HFFc6 (cell line): ENCODE results near the gene RBM44. TPM values are rescaled to one million over a fixed set of nuclear protein-coding genes. Genes with fewer than 3 reads are reported as not detected.

Experiments used
- DNase-seq: peaks from one replicate; pipeline ENCODE4 v3.0.0-alpha.2; 2018
- H3K27ac Mint-ChIP-seq: 2 replicates; pipeline ENCODE4 v1.8.0; 2020; ENCODE audit warnings: mild to moderate bottlenecking, mixed read lengths
- H3K27me3 Mint-ChIP-seq: 2 replicates; pipeline ENCODE4 v1.8.0; 2021; ENCODE audit warnings: mild to moderate bottlenecking, moderate library complexity, mixed read lengths; ENCODE audit not compliant: insufficient read depth
- H3K36me3 Mint-ChIP-seq: 2 replicates; pipeline ENCODE4 v1.8.0; 2021; ENCODE audit warnings: low read depth, mixed read lengths
- H3K4me1 Mint-ChIP-seq: 2 replicates; pipeline ENCODE4 v1.8.0; 2020; ENCODE audit warnings: low read depth, mixed read lengths
- H3K4me3 Mint-ChIP-seq: 2 replicates; pipeline ENCODE4 v1.8.0; 2020; ENCODE audit warnings: mild to moderate bottlenecking, moderate library complexity, mixed read lengths
- H3K9me3 Mint-ChIP-seq: 2 replicates; pipeline ENCODE4 v1.8.0; 2020; ENCODE audit warnings: mild to moderate bottlenecking, mixed read lengths
- CTCF ChIP-seq: fragments of 200-600 bp; sonication (generic); IDR thresholded peaks from 2 replicates; pipeline ENCODE4 v1.5.0; 2021; ENCODE audit warnings: antibody characterized with exemption, mild to moderate bottlenecking
- total RNA-seq, 6 experiments: library from RNA; stranded (reverse); fragmentation: NEBNext Ultra II Directional; extraction: Animal tissue kit (Norgen Biotek cat#: 25700); gene quantifications; 2 replicates in 1 of 6; 3 replicates in 5 of 6; pipeline ENCODE4 v1.2.3, GENCODE V29; 2021

Gene RBM44
- total RNA-seq, 6 experiments from 2014 or later = 0.07 to 0.10 (median 0.09) TPM; not detected in 1

DNA sequence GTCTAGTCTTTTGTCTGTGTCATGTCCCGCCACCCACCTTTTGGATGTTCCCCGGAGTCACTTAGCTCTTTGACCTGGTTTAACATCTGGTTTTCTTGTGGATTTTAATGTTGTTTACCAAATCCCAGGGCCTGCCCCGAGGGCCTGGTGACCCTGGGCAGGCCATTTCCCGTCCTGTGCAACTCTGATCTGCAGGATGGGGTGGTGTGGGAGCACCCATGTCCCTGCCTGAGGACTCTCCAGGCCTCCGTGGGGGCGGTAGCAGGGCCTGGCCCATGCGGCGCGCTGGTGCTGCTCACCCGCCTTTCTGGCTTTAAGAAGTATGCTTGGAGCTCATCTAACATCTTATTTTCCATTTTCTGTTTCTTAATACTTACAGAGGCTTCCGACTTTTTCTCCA is 71.5 kb downstream of the RBM44 start:
- TF ChIP-seq CTCF = no peak
- Mint-ChIP-seq H3K4me3 (no peak overlapping the region), H3K27ac (no peak overlapping the region), H3K36me3 (no peaks in the 10 kb centered on the region), H3K9me3 (no peaks in the 10 kb centered on the region), H3K27me3 (peaks cover 7% of the 10 kb centered on the region), H3K4me1 (peaks cover 48% of the 10 kb centered on the region)
- no peak for DNase-seq

DNA sequence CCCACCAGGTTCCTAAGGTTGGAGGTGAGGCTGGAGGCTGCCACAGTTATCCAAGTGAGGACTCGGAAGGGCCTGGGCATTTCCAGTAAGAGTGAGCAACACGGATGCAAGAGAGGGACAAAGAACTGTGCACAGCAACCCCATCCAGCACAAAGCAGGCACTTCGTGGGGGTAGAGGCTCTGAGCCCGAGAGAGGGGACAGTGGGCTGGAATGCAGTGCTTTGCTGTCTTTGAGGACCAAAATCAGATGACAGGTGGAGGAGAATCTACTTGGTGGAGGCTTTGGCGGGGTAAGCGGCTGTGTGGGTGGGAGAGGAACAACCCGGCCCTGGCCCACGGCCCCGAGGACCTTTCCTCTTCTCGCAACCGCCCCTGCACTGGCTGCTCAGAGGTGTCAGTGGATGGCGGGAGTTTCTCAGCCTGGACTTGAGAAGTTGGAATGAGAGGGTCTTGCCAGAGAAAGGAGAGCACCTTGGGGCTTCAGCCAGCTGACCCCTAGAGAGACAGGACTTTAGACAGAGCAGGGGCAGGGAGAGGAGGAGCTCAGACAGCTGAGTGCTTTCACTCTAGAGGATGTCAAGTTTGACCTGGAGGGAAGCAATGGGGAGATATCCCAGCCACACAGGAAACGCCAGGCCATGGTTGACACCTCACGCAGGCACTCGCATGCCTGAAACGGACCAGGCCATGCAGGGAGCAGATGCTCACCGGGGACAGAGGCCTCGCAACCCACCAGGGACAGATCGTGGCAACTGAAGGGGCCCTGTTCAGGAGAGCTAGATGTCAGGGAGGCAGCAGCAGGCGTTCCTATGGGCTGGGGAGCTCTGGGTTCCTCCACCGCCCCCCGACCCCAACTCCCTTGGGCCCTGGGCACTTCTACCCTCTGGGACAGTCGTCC is 72.4 kb downstream of the RBM44 start:
- no peaks in the 10 kb centered on the region for H3K36me3 Mint-ChIP-seq
- peaks cover 39% of the 10 kb centered on the region for H3K4me1 Mint-ChIP-seq
- peaks cover 7% of the 10 kb centered on the region for H3K27me3 Mint-ChIP-seq
- no peak for DNase-seq
- H3K27ac Mint-ChIP-seq = no peak overlapping the region
- H3K9me3 Mint-ChIP-seq = no peaks in the 10 kb centered on the region
- no peak overlapping the region for H3K4me3 Mint-ChIP-seq
- TF ChIP-seq CTCF = no peak

GRCh38 chr2:237872178-237872887 is 73.8 kb downstream of the RBM44 start:
- H3K4me1 Mint-ChIP-seq = peaks cover 32% of the 10 kb centered on the region
- TF ChIP-seq CTCF = no peak
- peaks cover 7% of the 10 kb centered on the region for H3K27me3 Mint-ChIP-seq
- H3K27ac Mint-ChIP-seq = no peak overlapping the region
- H3K4me3 Mint-ChIP-seq = no peak overlapping the region
- H3K36me3 Mint-ChIP-seq = no peaks in the 10 kb centered on the region
- no peak for DNase-seq
- H3K9me3 Mint-ChIP-seq = no peaks in the 10 kb centered on the region

- TF ChIP-seq CTCF = no peak
- Mint-ChIP-seq H3K27me3 (peaks cover 7% of the 10 kb centered on the region), H3K4me1 (peaks cover 30% of the 10 kb centered on the region), H3K36me3 (no peaks in the 10 kb centered on the region), H3K27ac (no peak overlapping the region), H3K9me3 (no peaks in the 10 kb centered on the region), H3K4me3 (no peak overlapping the region)
- no peak for DNase-seq
Observed at GRCh38 chr2:237873421-237873831, 74.8 kb downstream of the RBM44 start.

DNA sequence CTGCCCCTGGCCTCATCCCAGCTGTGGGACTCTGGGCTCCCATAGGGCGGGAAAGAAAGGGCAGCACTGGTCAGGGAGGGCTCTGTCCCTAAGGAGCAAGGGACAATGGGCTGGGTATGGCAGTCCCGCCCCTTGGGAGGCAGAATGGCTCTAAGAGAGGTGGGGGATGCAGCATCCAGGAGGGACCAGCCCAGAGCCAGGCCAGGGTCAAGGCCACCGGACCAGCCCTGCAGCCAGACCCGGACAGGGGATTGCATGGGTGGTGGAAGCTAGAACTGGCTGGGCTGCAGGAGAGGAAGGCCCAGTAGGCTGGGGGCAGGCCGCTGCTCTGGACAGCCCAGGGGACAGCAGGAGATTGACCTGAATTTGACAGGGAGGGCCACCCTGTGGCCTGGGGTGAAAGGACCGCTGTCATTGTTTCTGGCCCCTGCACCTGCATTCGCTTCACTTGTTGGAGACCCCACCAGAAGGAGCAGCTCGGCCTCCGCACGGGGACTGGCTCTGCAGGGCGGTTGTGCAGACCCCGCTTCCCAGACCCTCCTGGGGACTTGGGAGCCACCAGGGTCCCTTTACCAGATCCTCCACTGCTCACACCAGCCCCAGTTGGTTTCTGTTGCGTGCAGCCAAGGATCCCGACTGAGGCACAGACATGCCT is 75.4 kb downstream of the RBM44 start:
- Mint-ChIP-seq H3K36me3 (no peaks in the 10 kb centered on the region), H3K9me3 (no peaks in the 10 kb centered on the region), H3K4me1 (peaks cover 30% of the 10 kb centered on the region), H3K27me3 (peaks cover 7% of the 10 kb centered on the region), H3K27ac (peak overlapping the region; percentile 91), H3K4me3 (peak overlapping the region; percentile 66)
- no peak for DNase-seq
- no peak for TF ChIP-seq CTCF
